Heart right ventricle (tissue), 16 donors: ENCODE data around the gene ERN1. TPM values are rescaled to one million over a fixed set of nuclear protein-coding genes. Genes with fewer than 3 reads are reported as not detected.

ENCODE experiments used
- ATAC-seq, 8 donors: fragments of 200-7000 bp; cut with Tn5 transposase; one replicate each; pipeline ENCODE4 v1.9.1; 2020; ENCODE audit warnings: mild to moderate bottlenecking in 8 of 8, moderate library complexity in 8 of 8, moderate number of reproducible peaks in 1 of 8
- DNase-seq, 2 donors: peaks; one replicate each; pipeline ENCODE4 v3.0.0-alpha.2; 2020
- H3K27ac ChIP-seq, 10 donors: fragments of 200-600 bp; sonication (generic) in 2 of 10; one replicate each; pipeline versions ENCODE4 v1.5.0 to v1.8.0; 2020 to 2022; ENCODE audit warnings: mild to moderate bottlenecking in 3 of 10
- H3K27me3 ChIP-seq, 7 donors: fragments of 200-600 bp; one replicate each; pipeline ENCODE4 v1.8.0; 2021 to 2022; ENCODE audit warnings: mild to moderate bottlenecking in 2 of 7
- H3K36me3 ChIP-seq, 9 donors: fragments of 200-600 bp; sonication (generic) in 1 of 9; one replicate each; pipeline versions ENCODE4 v1.5.0 to v1.8.0; 2020 to 2022; ENCODE audit warnings: mild to moderate bottlenecking in 2 of 9
- H3K4me1 ChIP-seq, 9 donors: fragments of 200-600 bp; sonication (generic) in 1 of 9; one replicate each; pipeline versions ENCODE4 v1.5.0 to v1.8.0; 2020 to 2022; ENCODE audit warnings: mild to moderate bottlenecking in 4 of 9
- H3K4me3 ChIP-seq, 10 donors: fragments of 200-600 bp; sonication (generic) in 2 of 10; one replicate each; pipeline versions ENCODE4 v1.5.0 to v1.8.0; 2020 to 2022; ENCODE audit warnings: mild to moderate bottlenecking in 7 of 10, moderate library complexity in 2 of 10
- H3K9me3 ChIP-seq, 11 donors: fragments of 200-600 bp in 10 of 11; sonication (generic) in 2 of 11; one replicate each; pipeline versions ENCODE4 v1.5.0 to v1.8.0; 2013 to 2022; ENCODE audit warnings: mild to moderate bottlenecking in 2 of 11, control low read depth in 1 of 11, moderate library complexity in 1 of 11
- WGBS, 2 donors: extraction: QIAGEN DNeasy Blood & Tissue Kit; methylation state at CpG; one replicate each; pipeline ENCODE4 v1.1.7; 2013; ENCODE audit warnings: inconsistent platforms in 1 of 2; 5-methylcytosine and 5-hydroxymethylcytosine counted together
- intact Hi-C, 10 donors: fragments of 100-400 bp; cut with DNase I; formaldehyde crosslinking; loops; one replicate each; pipeline versions ENCODE4 v1.11.1 to v1.14.2; 2022
- polyA plus RNA-seq, 2 donors: library from polyadenylated mRNA; stranded (reverse); fragments of 200-250 nt; gene quantifications; one replicate each; pipeline ENCODE4 v1.2.3, GENCODE V29; 2013
- total RNA-seq, 10 donors: library from RNA; stranded (reverse); fragmentation: NEBNext Ultra II Directional in 3 of 10; extraction: Animal tissue kit (Norgen Biotek cat#: 25700) in 3 of 10; gene quantifications; one replicate each; pipeline versions ENCODE4 v1.2.1 to v1.2.4, GENCODE V29; 2021 to 2023
- TF ChIP-seq, protein P1 (sequence below), 9 donors: fragments of 200-600 bp; sonication (generic) in 2 of 9; IDR thresholded peaks; one replicate each; pipeline versions ENCODE4 v1.5.0 to v1.8.0; 2021 to 2022; ENCODE audit warnings: antibody characterized with exemption in 9 of 9, mild to moderate bottlenecking in 5 of 9, moderate library complexity in 1 of 9
- donor health status: Arrhythmogenic right ventricular cardiomyopathy.
- donor health status: ischemic (EF 13 %, LVEDD 7.1; RV severe dilation, severe dysfunction).
- donor health status: healthy with polysubstance abuse.
- donor health status: DM: no; HTN: yes; CAD: no.
- donor health status: DM: no; HTN: no; CAD: no.
- donor health status: ischemic (EF 25% LVEDD 6.9; RV normal size, moderate dysfunction).
- donor health status: ischemic (EF 25% LVEDD 5.7; RV mildly dilated, moderate dysfunction).
- donor health status: healthy.
- donor health status: DM: yes; HTN: yes; CAD: no.
- donor health status: Ischemic cardiomyopathy.
- donor health status: ischemic (EF 35%, LVEDD 5.7; RV mildly dilated, moderate dysfunction).
- donor health status: nonischemic (EF 11% LVEDD 7.7; RV severe dilation, severe dysfunction).
- donor health status: DM: yes; HTN: yes; CAD: no.
- donor health status: PGD.
- donor health status: ischemic (EF 29% LVEDD 5.4; RV normal size, mild dysfunction).
- donor health status: nonischemic (EF 23%, LVEDD 6.1; RV moderate dilation, normal function).

The ERN1 gene
- total and polyA plus RNA-seq, 12 donors, result 2.2 to 16.6 (median 7.1) TPM

DNA sequence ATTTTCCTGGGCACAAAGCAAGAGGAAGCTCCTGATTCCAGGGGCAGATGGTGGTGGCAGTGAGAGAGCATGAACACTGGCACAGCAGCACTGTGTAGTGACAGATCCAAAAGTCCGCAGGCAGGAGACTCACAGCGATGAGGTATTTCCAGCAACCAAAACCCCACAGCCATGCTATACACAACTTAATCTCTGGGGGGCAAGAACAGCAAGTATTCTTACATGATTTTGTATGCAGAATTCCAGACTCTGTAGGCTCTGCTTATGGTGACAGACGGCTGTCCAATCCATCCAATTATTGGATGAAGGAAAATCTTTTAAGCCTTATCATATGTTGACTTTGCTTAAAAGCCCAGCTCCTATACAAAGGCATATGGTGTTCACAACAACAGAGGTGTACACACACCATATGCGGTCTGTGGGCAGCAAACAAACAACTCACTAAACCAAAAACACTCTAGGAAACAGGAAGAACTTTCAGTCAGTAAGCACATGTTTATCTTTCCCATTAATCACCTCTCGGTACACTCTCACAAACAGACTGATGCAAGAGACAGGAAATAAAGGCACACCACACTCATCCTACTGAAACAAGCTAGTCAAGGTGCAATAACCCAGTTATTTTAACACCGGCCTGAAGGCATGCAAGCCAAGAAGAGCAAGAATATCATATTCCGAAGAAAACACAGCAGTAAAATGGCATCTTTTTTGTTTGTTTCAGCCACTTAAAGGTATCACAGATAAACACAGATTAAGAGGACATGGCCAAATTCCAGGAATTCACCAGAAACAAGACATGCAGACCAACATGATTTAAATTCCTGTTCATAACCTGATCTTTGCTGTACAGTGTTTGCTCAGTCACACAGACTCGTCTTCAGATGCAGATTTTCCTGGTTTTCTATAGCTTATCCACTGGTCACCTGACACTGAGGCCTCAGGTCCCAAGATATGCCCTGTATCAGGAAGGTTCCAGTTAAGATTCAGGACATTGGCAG is 47.8 kb downstream of the ERN1 start:
- intact Hi-C loops, result no loop called here
- Histone ChIP-seq H3K4me3 (no peak overlapping the region), H3K36me3 (peaks cover 0 to 30% (median 7%) of the 10 kb centered on the region in 9 donors), H3K27ac (peak overlapping the region in 1 of 10 donors; percentile 45), H3K27me3 (no peaks in the 10 kb centered on the region), H3K9me3 (no peaks in the 10 kb centered on the region), H3K4me1 (peaks cover 3 to 58% (median 17%) of the 10 kb centered on the region in 9 donors)
- 66 to 71% methylated on average over 8 of the region's 8 CpGs for WGBS, 2 donors
- ATAC-seq, result peak in 4 of 8 donors; percentile 24 to 62 (median 46)
- TF ChIP-seq, protein P1, sequence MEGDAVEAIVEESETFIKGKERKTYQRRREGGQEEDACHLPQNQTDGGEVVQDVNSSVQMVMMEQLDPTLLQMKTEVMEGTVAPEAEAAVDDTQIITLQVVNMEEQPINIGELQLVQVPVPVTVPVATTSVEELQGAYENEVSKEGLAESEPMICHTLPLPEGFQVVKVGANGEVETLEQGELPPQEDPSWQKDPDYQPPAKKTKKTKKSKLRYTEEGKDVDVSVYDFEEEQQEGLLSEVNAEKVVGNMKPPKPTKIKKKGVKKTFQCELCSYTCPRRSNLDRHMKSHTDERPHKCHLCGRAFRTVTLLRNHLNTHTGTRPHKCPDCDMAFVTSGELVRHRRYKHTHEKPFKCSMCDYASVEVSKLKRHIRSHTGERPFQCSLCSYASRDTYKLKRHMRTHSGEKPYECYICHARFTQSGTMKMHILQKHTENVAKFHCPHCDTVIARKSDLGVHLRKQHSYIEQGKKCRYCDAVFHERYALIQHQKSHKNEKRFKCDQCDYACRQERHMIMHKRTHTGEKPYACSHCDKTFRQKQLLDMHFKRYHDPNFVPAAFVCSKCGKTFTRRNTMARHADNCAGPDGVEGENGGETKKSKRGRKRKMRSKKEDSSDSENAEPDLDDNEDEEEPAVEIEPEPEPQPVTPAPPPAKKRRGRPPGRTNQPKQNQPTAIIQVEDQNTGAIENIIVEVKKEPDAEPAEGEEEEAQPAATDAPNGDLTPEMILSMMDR (IDR thresholded peaks at IDR 0.05), result no peak
- DNase-seq, result no peak

DNA sequence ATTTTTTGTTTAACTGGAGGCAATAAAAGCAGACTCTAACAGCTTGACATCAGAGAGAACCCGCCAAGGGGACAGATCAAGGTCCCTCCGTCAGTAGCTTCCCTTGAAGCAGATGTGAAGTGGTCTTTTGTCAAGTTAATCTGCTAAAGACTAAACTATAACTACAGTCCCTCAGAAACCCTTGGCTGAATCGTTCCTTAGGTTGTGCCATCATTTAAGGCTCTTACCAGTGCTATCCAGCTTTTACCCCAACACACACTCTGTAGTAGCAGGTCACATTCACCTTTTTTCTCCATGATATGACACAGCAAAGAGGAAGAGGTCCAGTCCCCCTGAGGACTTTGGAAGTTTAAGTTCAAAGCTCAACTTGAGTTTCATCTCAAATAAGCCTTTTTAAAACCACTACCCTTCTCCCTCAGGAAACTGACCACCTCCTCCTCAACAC is 49.7 kb downstream of the ERN1 start:
- Histone ChIP-seq H3K27ac (no peak overlapping the region), H3K36me3 (peaks cover 0 to 30% (median 11%) of the 10 kb centered on the region in 9 donors), H3K9me3 (no peaks in the 10 kb centered on the region), H3K4me3 (no peak overlapping the region), H3K27me3 (no peaks in the 10 kb centered on the region), H3K4me1 (peaks cover 0 to 66% (median 8%) of the 10 kb centered on the region in 9 donors)
- 93 to 94% methylated on average over 3 of the region's 3 CpGs for WGBS, 2 donors
- TF ChIP-seq, protein P1 (IDR thresholded peaks at IDR 0.05), result no peak
- no peak for ATAC-seq
- DNase-seq, result no peak
- intact Hi-C loops, result no loop called here

DNA sequence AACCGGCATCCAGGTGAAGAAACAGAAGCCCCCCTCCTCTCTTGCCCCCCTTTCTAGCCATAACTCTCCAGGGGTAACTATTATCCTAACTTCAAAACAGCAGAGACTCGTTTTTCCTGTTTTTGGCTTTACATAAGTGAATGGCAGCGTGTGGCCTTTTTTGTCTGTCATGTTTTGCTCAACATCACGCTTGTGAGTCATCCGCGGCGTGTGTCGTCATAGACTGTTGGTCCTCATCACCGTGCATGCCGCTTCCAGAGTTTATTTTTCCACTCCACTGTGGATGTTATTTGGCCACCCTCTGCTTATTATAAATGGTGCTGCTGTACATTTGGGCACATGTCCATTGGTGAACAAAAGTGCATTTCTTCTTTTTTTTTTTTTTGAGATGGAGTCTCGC is 52.6 kb downstream of the ERN1 start:
- ATAC-seq (no peak), DNase-seq (no peak)
- H3K9me3 ChIP-seq, result no peaks in the 10 kb centered on the region
- no peak overlapping the region for H3K4me3 ChIP-seq
- peak overlapping the region in 1 of 10 donors; percentile 83 for H3K27ac ChIP-seq
- WGBS, 2 donors, result 88 to 95% methylated on average over 11 of the region's 11 CpGs
- intact Hi-C loops, result loop anchor here in 1 of 10 donors (10.0 kb wide), 1 partner anchor 47 kb away; no protein-coding TSS in a partner anchor
- H3K4me1 ChIP-seq, result peaks cover 0 to 56% (median 10%) of the 10 kb centered on the region in 9 donors
- no peaks in the 10 kb centered on the region for H3K27me3 ChIP-seq
- TF ChIP-seq, protein P1 (IDR thresholded peaks at IDR 0.05), result no peak
- H3K36me3 ChIP-seq, result peaks cover 0 to 55% (median 11%) of the 10 kb centered on the region in 9 donors

DNA sequence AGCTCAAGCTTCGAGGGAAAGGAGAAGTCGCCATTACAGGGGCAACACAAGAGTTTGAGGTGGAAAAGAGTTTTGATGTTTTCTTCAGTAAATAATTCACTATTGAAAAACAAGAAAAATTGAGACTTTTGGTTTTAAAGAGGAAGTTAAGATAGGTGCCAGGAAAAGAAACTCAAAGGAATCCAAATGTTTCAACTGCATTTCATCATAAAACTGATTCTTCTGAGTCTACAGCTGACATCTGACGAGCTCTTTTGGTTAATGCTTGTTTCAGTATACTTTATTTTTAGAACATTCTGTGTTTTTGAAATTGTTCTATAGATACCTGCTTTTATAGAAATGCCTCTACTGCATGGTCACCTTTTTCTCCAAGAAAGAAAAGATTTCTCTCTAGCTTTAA is 54.0 kb downstream of the ERN1 start:
- Histone ChIP-seq H3K36me3 (peaks cover 0 to 69% (median 24%) of the 10 kb centered on the region in 9 donors), H3K9me3 (no peaks in the 10 kb centered on the region), H3K27ac (peak overlapping the region in 1 of 10 donors; percentile 83), H3K4me3 (no peak overlapping the region), H3K4me1 (peaks cover 0 to 45% (median 8%) of the 10 kb centered on the region in 9 donors), H3K27me3 (no peaks in the 10 kb centered on the region)
- 85 to 94% methylated on average over 3 of the region's 3 CpGs for WGBS, 2 donors
- ATAC-seq (no peak), DNase-seq (no peak)
- intact Hi-C loops, result loop anchor here in 1 of 10 donors (10.0 kb wide), 1 partner anchor 49 kb away; no protein-coding TSS in a partner anchor
- TF ChIP-seq, protein P1 (IDR thresholded peaks at IDR 0.05), result no peak
